Measurements from ENCODE around the gene ADGRA3.

The ADGRA3 gene

GRCh38 chr4:22410645-22411247 is 105.1 kb downstream of the ADGRA3 start:
- peak; percentile 56 for TF ChIP-seq CTCF (IDR thresholded peaks at IDR 0.05; ENCODE audit: extremely low read depth, insufficient read depth, missing control alignments)
- in situ Hi-C loops (cut with MboI; ENCODE audit: low pct_unique_long_range_greater_than_20kb, low sequenced_read_pairs, unreplicated experiment), result no loop called here
- DNase-seq (ENCODE audit: low spot score), result peak; percentile 3

- in situ Hi-C loops (cut with MboI; ENCODE audit: low pct_unique_long_range_greater_than_20kb, low sequenced_read_pairs, unreplicated experiment), result no loop called here
- no peak for TF ChIP-seq CTCF (IDR thresholded peaks at IDR 0.05; ENCODE audit: extremely low read depth, insufficient read depth, missing control alignments)
- DNase-seq (ENCODE audit: low spot score), result no peak
These were observed 107.4 kb downstream of the ADGRA3 start for GRCh38 chr4:22408474-22408873.

- DNase-seq (ENCODE audit: low spot score), result no peak
- in situ Hi-C loops (cut with MboI; ENCODE audit: low pct_unique_long_range_greater_than_20kb, low sequenced_read_pairs, unreplicated experiment), result no loop called here
- TF ChIP-seq CTCF (IDR thresholded peaks at IDR 0.05; ENCODE audit: extremely low read depth, insufficient read depth, missing control alignments), result no peak
These were observed 108.5 kb downstream of the ADGRA3 start for GRCh38 chr4:22407361-22407760.

- TF ChIP-seq CTCF (IDR thresholded peaks at IDR 0.05; ENCODE audit: extremely low read depth, insufficient read depth, missing control alignments), result no peak
- in situ Hi-C loops (cut with MboI; ENCODE audit: low pct_unique_long_range_greater_than_20kb, low sequenced_read_pairs, unreplicated experiment), result no loop called here
- DNase-seq (ENCODE audit: low spot score), result no peak
These were observed 117.2 kb downstream of the ADGRA3 start for GRCh38 chr4:22398671-22399070.

- TF ChIP-seq CTCF (IDR thresholded peaks at IDR 0.05; ENCODE audit: extremely low read depth, insufficient read depth, missing control alignments), result no peak
- in situ Hi-C loops (cut with MboI; ENCODE audit: low pct_unique_long_range_greater_than_20kb, low sequenced_read_pairs, unreplicated experiment), result no loop called here
- DNase-seq (ENCODE audit: low spot score), result no peak
These were observed 124.3 kb downstream of the ADGRA3 start for GRCh38 chr4:22391551-22391950.

GRCh38 chr4:22389240-22389870 is 126.5 kb downstream of the ADGRA3 start:
- in situ Hi-C loops (cut with MboI; ENCODE audit: low pct_unique_long_range_greater_than_20kb, low sequenced_read_pairs, unreplicated experiment), result loop anchor here (10.0 kb wide), 1 partner anchor 605 kb away; no protein-coding TSS in a partner anchor
- peak; percentile 78 for TF ChIP-seq CTCF (IDR thresholded peaks at IDR 0.05; ENCODE audit: extremely low read depth, insufficient read depth, missing control alignments)
- peak; percentile 22 for DNase-seq (ENCODE audit: low spot score)

Data from GM13977 (cell line).